HG03025 (cell line): ENCODE measurements around the gene MBOAT1.
A peak's percentile ranks its signal among the peaks of the same experiment; 100 is the strongest.

Source experiments
- ATAC-seq: cut with Tn5 transposase; IDR thresholded peaks from one replicate; pipeline ENCODE4 v1.9.1; 2021; ENCODE audit warnings: mild to moderate bottlenecking, moderate library complexity; ENCODE audit not compliant: unreplicated experiment, low FRiP score

MBOAT1 gene

GRCh38 chr6:20234136-20234535 lies 21.9 kb upstream of the MBOAT1 start:
- ATAC-seq: no peak

- ATAC-seq: no peak
Measured at GRCh38 chr6:20233007-20233730, 20.9 kb upstream of the MBOAT1 start.

GRCh38 chr6:20232188-20232587 lies 19.9 kb upstream of the MBOAT1 start:
- no peak for ATAC-seq

GRCh38 chr6:20230401-20231119 lies 18.3 kb upstream of the MBOAT1 start:
- no peak for ATAC-seq

- no peak for ATAC-seq
Measured at GRCh38 chr6:20229881-20230280, 17.6 kb upstream of the MBOAT1 start.

GRCh38 chr6:20227350-20227749 lies 15.1 kb upstream of the MBOAT1 start:
- ATAC-seq: no peak

GRCh38 chr6:20223141-20223540 lies 10.9 kb upstream of the MBOAT1 start:
- ATAC-seq: no peak

- ATAC-seq: no peak
Measured at GRCh38 chr6:20221421-20221820, 9.2 kb upstream of the MBOAT1 start.

- ATAC-seq: no peak
Measured at GRCh38 chr6:20220359-20220758, 8.1 kb upstream of the MBOAT1 start.

- no peak for ATAC-seq
Measured at GRCh38 chr6:20217891-20218290, 5.6 kb upstream of the MBOAT1 start.

- no peak for ATAC-seq
Measured at GRCh38 chr6:20217324-20217855, 5.1 kb upstream of the MBOAT1 start.

- no peak for ATAC-seq
Measured at GRCh38 chr6:20215310-20215709, 3.0 kb upstream of the MBOAT1 start.

GRCh38 chr6:20213271-20213798 lies 1.1 kb upstream of the MBOAT1 start:
- no peak for ATAC-seq

- peak; percentile 27 for ATAC-seq
Measured at GRCh38 chr6:20211941-20212391, 303 bp downstream of the MBOAT1 start.

GRCh38 chr6:20211037-20211940 lies 980 bp downstream of the MBOAT1 start:
- no peak for ATAC-seq

GRCh38 chr6:20210158-20210557 lies 2.1 kb downstream of the MBOAT1 start:
- no peak for ATAC-seq

- ATAC-seq: no peak
Measured at GRCh38 chr6:20208687-20209378, 3.4 kb downstream of the MBOAT1 start.

- no peak for ATAC-seq
Measured at GRCh38 chr6:20207088-20207418, 5.2 kb downstream of the MBOAT1 start.

- ATAC-seq: no peak
Measured at GRCh38 chr6:20205722-20206161, 6.5 kb downstream of the MBOAT1 start.

GRCh38 chr6:20204512-20204894 lies 7.8 kb downstream of the MBOAT1 start:
- no peak for ATAC-seq
